Panc1 (cell line): ENCODE measurements around the gene ARHGEF38.

ENCODE experiments used
- POLR2AphosphoS5 ChIP-seq: IDR thresholded peaks from 2 replicates; pipeline ENCODE4 v1.6.1; 2012; ENCODE audit warnings: mild to moderate bottlenecking, low read depth, low read length, moderate library complexity
- SIN3A ChIP-seq: IDR thresholded peaks from 2 replicates; pipeline ENCODE4 v1.6.1; 2012; ENCODE audit warnings: low read depth, mild to moderate bottlenecking, low read length, moderate library complexity, borderline replicate concordance; ENCODE audit not compliant: insufficient read depth
- TF ChIP-seq, protein P1 (sequence below): fragments of 450-650 bp; IDR thresholded peaks from 2 replicates; pipeline ENCODE4 v1.5.1; 2017; ENCODE audit warnings: mild to moderate bottlenecking
- TF ChIP-seq, protein P2 (sequence below), 2 experiments: IDR thresholded peaks; 2 replicates each; pipeline ENCODE4 v1.6.1; 2011 to 2012; ENCODE audit warnings: low read depth in 2 of 2, control low read depth in 1 of 2, low read length in 1 of 2, mild to moderate bottlenecking in 1 of 2, moderate library complexity in 1 of 2; ENCODE audit not compliant: insufficient read depth in 1 of 2

DNA sequence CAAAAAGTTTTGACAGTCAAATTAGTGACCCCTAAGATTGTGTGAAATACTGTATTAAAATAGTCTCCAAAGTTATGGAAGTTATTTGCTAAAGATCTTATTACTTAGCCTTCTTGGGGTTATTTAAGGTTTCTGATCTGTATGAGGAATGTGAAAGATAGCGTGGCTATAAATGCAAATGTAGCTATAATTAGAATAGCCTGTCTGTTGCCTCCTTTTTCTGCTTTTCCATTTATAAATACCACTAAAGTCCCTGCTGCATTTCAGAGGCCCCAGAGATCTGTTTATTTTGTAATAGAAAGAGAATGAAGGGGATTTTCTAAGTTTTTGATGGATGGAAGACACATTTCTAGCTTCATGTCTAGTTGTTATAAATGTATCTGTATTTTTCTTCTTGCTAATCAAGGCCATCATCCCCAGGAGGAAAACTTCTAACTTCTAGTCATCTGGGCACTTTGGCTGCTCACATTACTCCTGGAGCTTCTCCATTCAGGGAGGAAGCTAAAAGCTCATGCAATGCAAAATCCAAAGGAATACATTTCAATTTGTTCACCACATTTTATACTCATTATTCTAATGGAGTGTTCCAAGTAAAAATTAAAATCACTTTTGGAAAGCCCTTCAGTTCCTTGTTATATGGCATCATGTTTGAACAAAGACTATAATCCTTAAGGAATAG lies 82.1 kb downstream of the ARHGEF38 start:
- TF ChIP-seq, protein P1, sequence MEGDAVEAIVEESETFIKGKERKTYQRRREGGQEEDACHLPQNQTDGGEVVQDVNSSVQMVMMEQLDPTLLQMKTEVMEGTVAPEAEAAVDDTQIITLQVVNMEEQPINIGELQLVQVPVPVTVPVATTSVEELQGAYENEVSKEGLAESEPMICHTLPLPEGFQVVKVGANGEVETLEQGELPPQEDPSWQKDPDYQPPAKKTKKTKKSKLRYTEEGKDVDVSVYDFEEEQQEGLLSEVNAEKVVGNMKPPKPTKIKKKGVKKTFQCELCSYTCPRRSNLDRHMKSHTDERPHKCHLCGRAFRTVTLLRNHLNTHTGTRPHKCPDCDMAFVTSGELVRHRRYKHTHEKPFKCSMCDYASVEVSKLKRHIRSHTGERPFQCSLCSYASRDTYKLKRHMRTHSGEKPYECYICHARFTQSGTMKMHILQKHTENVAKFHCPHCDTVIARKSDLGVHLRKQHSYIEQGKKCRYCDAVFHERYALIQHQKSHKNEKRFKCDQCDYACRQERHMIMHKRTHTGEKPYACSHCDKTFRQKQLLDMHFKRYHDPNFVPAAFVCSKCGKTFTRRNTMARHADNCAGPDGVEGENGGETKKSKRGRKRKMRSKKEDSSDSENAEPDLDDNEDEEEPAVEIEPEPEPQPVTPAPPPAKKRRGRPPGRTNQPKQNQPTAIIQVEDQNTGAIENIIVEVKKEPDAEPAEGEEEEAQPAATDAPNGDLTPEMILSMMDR = no peak
- no peak for TF ChIP-seq POLR2AphosphoS5
- TF ChIP-seq SIN3A = no peak
- TF ChIP-seq, protein P2, sequence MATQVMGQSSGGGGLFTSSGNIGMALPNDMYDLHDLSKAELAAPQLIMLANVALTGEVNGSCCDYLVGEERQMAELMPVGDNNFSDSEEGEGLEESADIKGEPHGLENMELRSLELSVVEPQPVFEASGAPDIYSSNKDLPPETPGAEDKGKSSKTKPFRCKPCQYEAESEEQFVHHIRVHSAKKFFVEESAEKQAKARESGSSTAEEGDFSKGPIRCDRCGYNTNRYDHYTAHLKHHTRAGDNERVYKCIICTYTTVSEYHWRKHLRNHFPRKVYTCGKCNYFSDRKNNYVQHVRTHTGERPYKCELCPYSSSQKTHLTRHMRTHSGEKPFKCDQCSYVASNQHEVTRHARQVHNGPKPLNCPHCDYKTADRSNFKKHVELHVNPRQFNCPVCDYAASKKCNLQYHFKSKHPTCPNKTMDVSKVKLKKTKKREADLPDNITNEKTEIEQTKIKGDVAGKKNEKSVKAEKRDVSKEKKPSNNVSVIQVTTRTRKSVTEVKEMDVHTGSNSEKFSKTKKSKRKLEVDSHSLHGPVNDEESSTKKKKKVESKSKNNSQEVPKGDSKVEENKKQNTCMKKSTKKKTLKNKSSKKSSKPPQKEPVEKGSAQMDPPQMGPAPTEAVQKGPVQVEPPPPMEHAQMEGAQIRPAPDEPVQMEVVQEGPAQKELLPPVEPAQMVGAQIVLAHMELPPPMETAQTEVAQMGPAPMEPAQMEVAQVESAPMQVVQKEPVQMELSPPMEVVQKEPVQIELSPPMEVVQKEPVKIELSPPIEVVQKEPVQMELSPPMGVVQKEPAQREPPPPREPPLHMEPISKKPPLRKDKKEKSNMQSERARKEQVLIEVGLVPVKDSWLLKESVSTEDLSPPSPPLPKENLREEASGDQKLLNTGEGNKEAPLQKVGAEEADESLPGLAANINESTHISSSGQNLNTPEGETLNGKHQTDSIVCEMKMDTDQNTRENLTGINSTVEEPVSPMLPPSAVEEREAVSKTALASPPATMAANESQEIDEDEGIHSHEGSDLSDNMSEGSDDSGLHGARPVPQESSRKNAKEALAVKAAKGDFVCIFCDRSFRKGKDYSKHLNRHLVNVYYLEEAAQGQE (IDR thresholded peaks at IDR 0.05; ENCODE audit: insufficient read depth in 1 of 2, low read depth in 2 of 2, low read length in 1 of 2) = no peak
